Measurements from ENCODE around the gene PTPRF.

Gene PTPRF

DNA sequence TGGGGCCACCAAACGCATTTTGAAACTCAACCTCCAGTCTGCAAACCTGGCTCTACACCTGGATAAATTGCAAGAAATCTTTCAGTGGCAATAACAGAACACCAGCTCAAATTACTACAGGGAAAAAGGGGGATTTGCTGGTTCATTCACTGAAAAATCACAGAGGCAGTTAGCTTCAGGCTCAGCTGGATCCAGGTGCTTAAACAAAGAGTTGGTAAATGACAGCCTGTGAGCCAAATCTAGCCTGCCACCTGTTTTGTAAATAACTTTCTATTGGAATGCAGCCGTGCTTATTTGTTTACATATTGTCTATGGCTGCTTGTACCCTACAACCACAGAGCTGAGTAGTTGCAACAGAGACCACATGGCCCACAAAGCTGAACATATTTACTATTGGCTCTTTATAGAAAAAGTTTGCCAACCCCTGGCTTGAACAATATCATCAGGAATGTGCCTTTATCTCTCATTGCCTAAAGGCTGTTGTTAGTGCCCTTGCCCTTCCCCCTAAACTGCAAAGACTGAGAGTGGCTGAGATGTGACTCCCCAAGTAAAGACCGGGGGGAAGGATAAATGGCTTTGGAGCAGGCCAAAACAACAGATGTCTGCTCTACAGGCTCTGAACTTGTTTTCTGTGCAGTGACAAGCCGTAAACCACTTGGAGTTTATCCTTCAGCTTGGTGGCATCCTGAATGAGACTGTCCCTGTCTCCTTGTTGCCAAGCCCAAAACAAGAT, 21.5 kb upstream of the PTPRF start:
- Histone ChIP-seq H3K4me1 (ENCODE audit: low read length) (peaks cover 22% of the 10 kb centered on the region), H3K4me3 (ENCODE audit: low read length) (peak overlapping the region; percentile 52), H3K36me3 (replicated peaks; ENCODE audit: low read depth, low read length) (no peaks in the 10 kb centered on the region), H4K20me1 (ENCODE audit: insufficient read depth, low read length) (peaks cover 22% of the 10 kb centered on the region), H3K27ac (ENCODE audit: low read length) (no peak overlapping the region), H3K9me3 (ENCODE audit: insufficient read depth, low read length) (no peaks in the 10 kb centered on the region), H3K4me2 (ENCODE audit: low read length) (peak overlapping the region; percentile 72), H3K9ac (ENCODE audit: low read length) (no peak overlapping the region), H3K79me2 (ENCODE audit: low read length) (no peaks in the 10 kb centered on the region), H2AFZ (ENCODE audit: low read depth, low read length) (no peak overlapping the region), H3K27me3 (ENCODE audit: low read depth, low read length) (peaks cover 55% of the 10 kb centered on the region)
- TF ChIP-seq EZH2phosphoT487 (IDR thresholded peaks at IDR 0.05; ENCODE audit: low read depth), result no peak
- TF ChIP-seq, protein P1, sequence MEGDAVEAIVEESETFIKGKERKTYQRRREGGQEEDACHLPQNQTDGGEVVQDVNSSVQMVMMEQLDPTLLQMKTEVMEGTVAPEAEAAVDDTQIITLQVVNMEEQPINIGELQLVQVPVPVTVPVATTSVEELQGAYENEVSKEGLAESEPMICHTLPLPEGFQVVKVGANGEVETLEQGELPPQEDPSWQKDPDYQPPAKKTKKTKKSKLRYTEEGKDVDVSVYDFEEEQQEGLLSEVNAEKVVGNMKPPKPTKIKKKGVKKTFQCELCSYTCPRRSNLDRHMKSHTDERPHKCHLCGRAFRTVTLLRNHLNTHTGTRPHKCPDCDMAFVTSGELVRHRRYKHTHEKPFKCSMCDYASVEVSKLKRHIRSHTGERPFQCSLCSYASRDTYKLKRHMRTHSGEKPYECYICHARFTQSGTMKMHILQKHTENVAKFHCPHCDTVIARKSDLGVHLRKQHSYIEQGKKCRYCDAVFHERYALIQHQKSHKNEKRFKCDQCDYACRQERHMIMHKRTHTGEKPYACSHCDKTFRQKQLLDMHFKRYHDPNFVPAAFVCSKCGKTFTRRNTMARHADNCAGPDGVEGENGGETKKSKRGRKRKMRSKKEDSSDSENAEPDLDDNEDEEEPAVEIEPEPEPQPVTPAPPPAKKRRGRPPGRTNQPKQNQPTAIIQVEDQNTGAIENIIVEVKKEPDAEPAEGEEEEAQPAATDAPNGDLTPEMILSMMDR (IDR thresholded peaks at IDR 0.05; ENCODE audit: low read depth, low read length), result no peak

DNA sequence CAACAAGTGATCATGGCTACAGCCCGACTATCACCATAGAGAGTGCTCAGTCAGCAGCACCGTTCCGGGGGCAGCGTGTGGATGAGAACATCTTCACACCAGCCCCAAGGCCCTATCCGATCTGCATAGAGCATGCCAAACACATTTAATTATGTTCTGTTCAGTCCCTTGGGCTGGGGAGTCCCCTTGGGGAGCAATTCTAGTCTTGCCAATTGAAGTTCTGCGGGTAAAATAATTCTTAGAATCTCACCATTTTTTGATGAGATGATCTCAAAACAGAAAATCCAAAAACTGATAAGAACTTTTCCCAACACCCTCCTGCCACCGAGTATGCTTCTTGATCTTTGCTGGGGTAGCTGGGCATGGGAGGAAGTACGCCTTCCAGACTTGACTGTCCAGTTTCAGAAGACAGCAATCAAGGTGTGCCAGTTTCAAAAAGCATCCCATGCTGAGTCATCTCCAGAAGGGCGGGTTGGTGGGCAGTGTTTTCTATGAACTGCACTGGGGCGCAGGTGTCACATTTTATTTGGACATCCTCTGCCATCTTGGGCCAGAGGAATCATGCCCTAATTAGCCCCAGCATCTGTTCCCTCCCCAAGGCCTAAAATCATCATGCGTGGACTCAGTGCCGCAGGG, 20.8 kb upstream of the PTPRF start:
- TF ChIP-seq EZH2phosphoT487 (IDR thresholded peaks at IDR 0.05; ENCODE audit: low read depth), result peak; percentile 34; the same call in 1 of the 2 replicates
- TF ChIP-seq, protein P1 (IDR thresholded peaks at IDR 0.05; ENCODE audit: low read depth, low read length), result no peak
- peak overlapping the region; percentile 52 for H3K4me3 ChIP-seq (ENCODE audit: low read length)

DNA sequence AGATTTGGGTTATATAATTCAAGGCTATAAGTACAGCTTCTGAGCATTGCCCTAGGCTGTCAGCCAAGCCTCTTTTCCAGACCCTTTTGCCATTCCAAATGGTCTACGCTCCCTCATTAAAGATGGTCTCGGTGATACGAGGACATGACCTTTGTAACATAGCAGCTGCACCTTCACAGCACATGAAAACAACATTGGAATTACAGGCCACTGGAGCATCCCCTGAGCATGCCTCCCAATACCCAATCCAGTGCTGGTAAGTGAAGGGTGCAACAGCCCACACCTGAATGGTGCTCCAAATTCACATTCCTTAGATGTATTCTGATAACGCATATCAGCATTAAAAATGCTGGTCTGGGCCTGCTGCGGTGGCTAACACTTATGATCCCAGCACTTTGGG, 20.1 kb upstream of the PTPRF start:
- TF ChIP-seq EZH2phosphoT487 (IDR thresholded peaks at IDR 0.05; ENCODE audit: low read depth), result no peak
- TF ChIP-seq, protein P1 (IDR thresholded peaks at IDR 0.05; ENCODE audit: low read depth, low read length), result no peak
- Histone ChIP-seq H3K79me2 (ENCODE audit: low read length) (no peaks in the 10 kb centered on the region), H3K9ac (ENCODE audit: low read length) (no peak overlapping the region), H3K27me3 (ENCODE audit: low read depth, low read length) (peaks cover 62% of the 10 kb centered on the region), H3K36me3 (replicated peaks; ENCODE audit: low read depth, low read length) (no peaks in the 10 kb centered on the region), H4K20me1 (ENCODE audit: insufficient read depth, low read length) (peaks cover 22% of the 10 kb centered on the region), H3K4me1 (ENCODE audit: low read length) (peaks cover 22% of the 10 kb centered on the region), H2AFZ (ENCODE audit: low read depth, low read length) (no peak overlapping the region), H3K4me2 (ENCODE audit: low read length) (no peak overlapping the region), H3K4me3 (ENCODE audit: low read length) (no peak overlapping the region), H3K27ac (ENCODE audit: low read length) (no peak overlapping the region), H3K9me3 (ENCODE audit: insufficient read depth, low read length) (no peaks in the 10 kb centered on the region)

More for the DNA sequence above, 20.8 kb upstream of the PTPRF start:
- H3K4me1 ChIP-seq (ENCODE audit: low read length), result peaks cover 22% of the 10 kb centered on the region
- H3K36me3 ChIP-seq (replicated peaks; ENCODE audit: low read depth, low read length), result no peaks in the 10 kb centered on the region
- peaks cover 61% of the 10 kb centered on the region for H3K27me3 ChIP-seq (ENCODE audit: low read depth, low read length)
- H3K9ac ChIP-seq (ENCODE audit: low read length), result no peak overlapping the region
- no peak overlapping the region for H2AFZ ChIP-seq (ENCODE audit: low read depth, low read length)
- H3K79me2 ChIP-seq (ENCODE audit: low read length), result no peaks in the 10 kb centered on the region
- no peaks in the 10 kb centered on the region for H3K9me3 ChIP-seq (ENCODE audit: insufficient read depth, low read length)
- peaks cover 22% of the 10 kb centered on the region for H4K20me1 ChIP-seq (ENCODE audit: insufficient read depth, low read length)
- H3K27ac ChIP-seq (ENCODE audit: low read length), result no peak overlapping the region
- peak overlapping the region; percentile 72 for H3K4me2 ChIP-seq (ENCODE audit: low read length)

DNA sequence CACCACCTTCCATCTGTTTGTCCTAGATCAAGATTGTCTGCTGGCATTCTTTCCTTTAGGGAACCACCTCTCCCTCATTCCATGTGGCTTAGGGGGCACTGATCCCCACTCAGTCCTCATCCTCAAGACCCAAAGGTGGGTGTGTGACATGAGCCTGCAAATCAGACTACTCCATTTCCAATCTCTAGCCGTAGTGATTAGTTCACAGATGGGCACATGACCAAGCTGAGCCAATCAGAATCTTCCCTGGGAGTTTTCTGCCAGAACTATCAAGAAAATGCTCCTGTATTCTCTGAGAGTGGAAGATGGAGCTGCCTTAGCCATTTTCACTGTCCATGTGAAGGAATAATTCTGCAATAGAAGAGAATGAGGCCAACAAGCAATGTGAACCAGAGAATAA, 19.3 kb upstream of the PTPRF start:
- H3K27ac ChIP-seq (ENCODE audit: low read length), result no peak overlapping the region
- no peaks in the 10 kb centered on the region for H3K36me3 ChIP-seq (replicated peaks; ENCODE audit: low read depth, low read length)
- H4K20me1 ChIP-seq (ENCODE audit: insufficient read depth, low read length), result peaks cover 22% of the 10 kb centered on the region

More for the DNA sequence above, 19.3 kb upstream of the PTPRF start:
- Histone ChIP-seq H3K4me3 (ENCODE audit: low read length) (no peak overlapping the region), H3K4me2 (ENCODE audit: low read length) (no peak overlapping the region), H3K9ac (ENCODE audit: low read length) (no peak overlapping the region), H2AFZ (ENCODE audit: low read depth, low read length) (no peak overlapping the region), H3K27me3 (ENCODE audit: low read depth, low read length) (peaks cover 56% of the 10 kb centered on the region), H3K9me3 (ENCODE audit: insufficient read depth, low read length) (no peaks in the 10 kb centered on the region), H3K4me1 (ENCODE audit: low read length) (peaks cover 22% of the 10 kb centered on the region), H3K79me2 (ENCODE audit: low read length) (no peaks in the 10 kb centered on the region)
- TF ChIP-seq, protein P1 (IDR thresholded peaks at IDR 0.05; ENCODE audit: low read depth, low read length), result no peak
- TF ChIP-seq EZH2phosphoT487 (IDR thresholded peaks at IDR 0.05; ENCODE audit: low read depth), result no peak

Data from OCI-LY3 (cell line).